ENCODE data around the gene CAMK1D. TPM values are rescaled to one million over a fixed set of nuclear protein-coding genes. Genes with fewer than 3 reads are reported as not detected.

The CAMK1D gene
- total RNA-seq, 1 experiment from 2014 or later = 0.10 TPM

Other genes with a start within 250 kb of the CAMK1D start
- 10.5 TPM in 2 replicates for gene SEC61A2, start 219.9 kb upstream of the CAMK1D start, total RNA-seq (2014; rRNA removed; shearing (Covaris generic))
- gene NUDT5, start 153.7 kb upstream of the CAMK1D start, total RNA-seq (2014; rRNA removed; shearing (Covaris generic)) = 151 and 255 TPM in 2 replicates
- 237 and 262 TPM in 2 replicates for gene CDC123, start 153.4 kb upstream of the CAMK1D start, total RNA-seq (2014; rRNA removed; shearing (Covaris generic))